GM10847 (cell line): Measurements from ENCODE around the gene ARX.

ENCODE experiments used
- POLR2A ChIP-seq: IDR thresholded peaks from 2 replicates; pipeline ENCODE4 v1.6.1; 2011; ENCODE audit not compliant: insufficient read length; ENCODE audit errors: extremely low read depth

ARX gene

GRCh38 chrX:25007059-25008053 lies 8.4 kb downstream of the ARX start:
- TF ChIP-seq POLR2A = no peak

- no peak for TF ChIP-seq POLR2A
Observed at GRCh38 chrX:25006586-25007058, 9.1 kb downstream of the ARX start.

- TF ChIP-seq POLR2A = no peak
Observed at GRCh38 chrX:25005382-25006185, 10.2 kb downstream of the ARX start.

DNA sequence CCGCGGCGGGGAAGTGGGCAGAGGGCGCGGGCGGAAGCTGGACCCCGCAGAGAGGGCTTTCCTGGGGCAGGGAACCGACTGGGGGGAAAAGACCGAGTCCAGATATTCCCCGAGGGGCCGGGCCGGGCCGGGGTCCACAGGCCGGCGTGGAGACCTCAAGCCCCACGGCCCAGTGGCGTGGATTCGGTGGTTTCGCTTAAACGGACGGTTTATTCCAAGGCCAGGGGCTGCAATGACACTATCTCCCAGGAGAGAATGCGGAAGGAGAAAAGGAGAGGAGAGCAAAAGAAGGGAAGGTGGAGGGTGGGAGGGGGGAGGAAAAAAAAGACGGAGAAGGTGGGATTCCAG lies 10.8 kb downstream of the ARX start:
- no peak for TF ChIP-seq POLR2A

DNA sequence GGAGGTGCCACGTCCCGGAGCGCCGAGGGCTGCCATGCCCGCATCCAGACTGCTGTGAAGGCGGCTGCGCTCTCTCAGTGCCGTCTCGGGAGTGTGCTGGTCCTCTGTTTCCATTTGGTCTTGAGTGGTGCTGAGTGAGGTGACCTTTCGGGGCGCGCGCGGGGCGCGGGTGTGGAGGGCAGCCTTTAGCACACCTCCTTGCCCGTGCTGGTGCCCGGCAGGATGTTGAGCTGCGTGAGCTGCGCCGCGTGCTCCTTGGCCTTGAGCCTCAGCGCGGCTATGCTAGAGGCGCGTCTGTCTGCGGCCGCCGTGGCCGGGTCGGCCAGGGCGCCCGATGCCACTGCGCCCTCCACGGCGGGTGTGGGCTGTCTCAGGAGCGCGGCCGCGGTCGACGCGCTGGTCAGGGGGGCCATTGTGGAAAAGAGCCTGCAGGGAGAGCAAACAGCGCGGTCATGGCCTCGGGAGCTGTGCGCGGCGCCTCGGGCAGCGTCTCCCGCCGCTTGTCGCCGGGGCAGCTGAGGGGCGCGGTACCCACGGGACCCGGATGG lies 11.2 kb downstream of the ARX start:
- TF ChIP-seq POLR2A = no peak

- no peak for TF ChIP-seq POLR2A
Observed at GRCh38 chrX:25004040-25004439, 11.7 kb downstream of the ARX start.

DNA sequence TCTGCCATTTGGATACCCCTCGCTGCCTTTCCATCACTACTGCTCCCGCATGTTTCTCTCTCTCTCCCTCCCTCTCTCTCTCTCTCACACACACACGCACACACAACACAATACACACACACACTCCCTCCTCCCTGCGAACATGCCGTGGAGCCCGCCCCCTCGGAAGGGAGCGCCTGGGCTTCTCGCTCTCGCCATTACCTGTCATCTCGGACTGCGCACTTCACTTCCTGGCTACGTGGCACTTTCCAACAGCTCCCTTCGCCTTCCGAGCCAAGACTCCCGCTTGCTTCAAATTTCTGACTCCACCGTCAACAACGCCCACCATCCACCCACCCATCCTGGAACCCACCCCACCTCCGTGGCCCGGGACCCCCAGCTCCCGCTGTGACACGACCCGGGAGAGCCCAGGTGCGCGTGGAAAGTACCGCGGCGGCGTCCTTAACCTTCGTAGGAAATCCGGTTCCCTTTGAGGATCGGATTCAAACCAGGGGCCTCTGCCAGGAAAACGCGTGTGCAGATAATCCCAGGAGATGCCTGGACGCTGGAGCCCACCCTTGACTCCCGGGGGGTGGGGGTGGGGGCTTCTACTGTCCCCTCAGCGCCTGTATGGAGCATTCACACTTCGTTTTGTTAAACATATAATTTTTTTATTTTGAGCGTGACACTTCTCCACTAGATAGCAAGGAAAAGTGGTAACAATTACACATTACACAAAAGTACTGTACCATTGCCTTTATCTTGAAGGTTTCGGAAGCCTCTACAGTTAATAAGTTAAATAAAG lies 12.5 kb downstream of the ARX start:
- TF ChIP-seq POLR2A = no peak

- no peak for TF ChIP-seq POLR2A
Observed at GRCh38 chrX:25002661-25003020, 13.1 kb downstream of the ARX start.

DNA sequence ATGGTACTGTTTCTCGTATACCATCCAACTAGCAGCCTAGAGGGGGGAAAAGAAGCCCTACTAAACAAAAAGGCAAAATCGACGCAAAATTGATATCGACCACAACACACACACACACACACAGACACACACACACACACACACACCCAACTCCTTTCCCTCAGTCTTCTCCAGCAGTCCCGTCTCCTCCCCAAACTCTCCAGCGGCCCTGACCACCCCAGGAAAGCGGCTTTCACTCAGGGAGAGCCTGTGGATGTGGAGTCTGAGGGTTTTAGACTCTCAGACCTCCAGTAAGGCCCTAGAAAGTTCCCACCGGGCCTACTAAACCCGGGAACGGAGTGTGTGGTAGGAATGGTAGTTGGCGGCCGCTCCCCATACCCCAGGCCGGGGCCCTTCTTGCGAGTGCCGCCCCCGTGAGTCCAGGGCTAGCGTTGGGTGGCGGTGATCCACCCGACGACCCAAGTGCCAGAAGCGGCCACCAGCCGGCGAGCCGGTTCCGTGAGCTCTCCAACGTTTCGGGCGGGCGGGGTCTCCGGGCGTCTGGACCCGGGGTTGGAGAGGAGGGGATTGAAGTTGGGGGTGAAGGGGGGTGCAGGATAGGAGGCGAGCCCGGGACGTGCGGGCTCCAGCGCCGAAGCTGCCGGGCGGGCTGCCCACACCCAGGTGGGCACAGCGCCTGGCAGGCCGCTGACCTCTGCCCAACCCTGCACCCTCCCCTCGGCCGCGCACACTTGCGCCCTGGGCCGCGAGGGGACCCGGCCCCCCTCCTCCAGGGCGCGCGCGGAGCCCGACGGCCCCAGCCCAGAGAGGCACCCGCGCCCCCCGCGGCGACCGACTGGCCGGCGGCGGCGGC lies 13.7 kb downstream of the ARX start:
- no peak for TF ChIP-seq POLR2A

- TF ChIP-seq POLR2A = no peak
Observed at GRCh38 chrX:24999511-24999910, 16.3 kb downstream of the ARX start.

DNA sequence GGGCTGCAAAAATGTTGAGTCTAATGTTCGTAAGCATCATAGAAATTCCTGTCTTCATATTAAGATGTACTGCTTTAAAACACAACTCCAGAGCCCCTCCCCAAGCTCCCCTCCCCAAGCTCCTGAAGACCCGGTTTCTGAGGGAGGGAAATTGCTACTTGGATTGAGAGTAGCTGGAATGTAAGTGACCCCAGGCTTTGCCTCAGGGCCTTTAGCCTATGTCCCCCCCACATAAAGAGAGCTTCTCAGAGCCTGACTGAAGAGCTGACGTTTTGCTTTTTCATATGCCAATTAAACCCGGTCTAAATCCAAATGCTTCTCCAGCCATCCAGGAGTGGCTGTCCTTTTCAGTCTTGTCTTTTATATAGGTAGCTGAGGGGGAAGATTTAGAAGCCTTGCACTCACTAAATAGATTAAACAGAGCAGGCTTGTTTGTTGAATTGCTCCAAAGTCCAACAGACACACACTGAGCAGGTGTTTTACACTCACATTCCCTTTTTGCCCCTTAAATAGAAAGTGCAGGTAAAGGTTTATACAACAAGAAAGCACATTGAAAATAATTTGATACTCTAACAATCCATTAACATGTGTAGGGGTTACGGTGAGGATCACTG lies 19.6 kb downstream of the ARX start:
- TF ChIP-seq POLR2A = no peak

DNA sequence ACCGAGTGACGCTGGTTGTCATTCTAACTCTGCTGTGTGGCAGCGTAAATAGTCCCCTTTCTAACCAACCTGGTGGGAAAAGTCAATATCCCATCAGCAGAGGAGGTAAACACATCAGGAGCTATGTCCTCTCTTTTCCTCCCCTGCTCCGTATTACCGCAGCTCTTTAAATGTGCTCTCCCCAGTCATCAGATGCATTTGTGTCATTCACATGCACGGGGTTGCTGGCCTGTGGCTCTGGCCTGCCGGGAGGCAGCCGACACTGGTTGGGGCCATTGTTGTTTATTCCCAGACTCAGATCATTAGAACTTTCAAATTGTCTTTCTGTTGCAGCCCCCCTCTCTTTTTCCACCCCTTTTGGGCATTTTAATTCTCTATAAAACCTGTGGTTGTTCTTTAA lies 21.9 kb downstream of the ARX start:
- TF ChIP-seq POLR2A = no peak

DNA sequence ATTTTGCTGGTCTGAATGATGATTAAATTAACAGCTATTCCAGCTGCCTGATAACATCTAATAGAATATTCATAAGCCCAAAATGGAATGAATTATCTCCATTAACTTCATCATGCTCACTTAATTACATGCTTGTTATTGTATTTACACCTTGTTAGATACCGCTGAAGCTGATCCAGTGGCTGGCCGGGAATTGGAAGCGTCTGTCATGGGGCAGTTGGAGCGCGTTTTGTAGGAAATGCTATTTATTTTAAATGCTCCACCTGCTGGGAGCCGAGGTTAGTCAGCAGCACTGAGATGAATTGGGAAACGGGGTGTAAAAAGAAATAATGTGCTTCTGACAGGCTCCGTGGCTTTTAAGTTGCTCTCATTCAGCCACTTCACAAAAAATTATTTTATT lies 25.2 kb downstream of the ARX start:
- no peak for TF ChIP-seq POLR2A

GRCh38 chrX:24988314-24988713 lies 27.5 kb downstream of the ARX start:
- TF ChIP-seq POLR2A = no peak
